Peyer's patch (tissue), 4 donors: ENCODE results near the gene SUCLG2.

ENCODE experiments used
- CTCF ChIP-seq, 6 experiments: fragments of 450-650 bp in 4 of 6; fragments of 200-600 bp in 2 of 6; sonication (generic) in 1 of 6; IDR thresholded peaks; one replicate each; pipeline ENCODE4 v1.5.1; 2017 to 2019; ENCODE audit warnings: antibody characterized with exemption in 6 of 6, mild to moderate bottlenecking in 3 of 6, moderate library complexity in 1 of 6
- POLR2A ChIP-seq, 2 donors: fragments of 450-650 bp; IDR thresholded peaks; one replicate each; pipeline ENCODE4 v1.5.1; 2017; ENCODE audit warnings: antibody characterized with exemption in 2 of 2, mild to moderate bottlenecking in 2 of 2, moderate library complexity in 2 of 2

- TF ChIP-seq CTCF (IDR thresholded peaks at IDR 0.05) (no peak), POLR2A (IDR thresholded peaks at IDR 0.05) (no peak)
These were observed 271.0 kb downstream of the SUCLG2 start for GRCh38 chr3:67383379-67383778.
